ENCODE results near the gene MTX1.

DNA sequence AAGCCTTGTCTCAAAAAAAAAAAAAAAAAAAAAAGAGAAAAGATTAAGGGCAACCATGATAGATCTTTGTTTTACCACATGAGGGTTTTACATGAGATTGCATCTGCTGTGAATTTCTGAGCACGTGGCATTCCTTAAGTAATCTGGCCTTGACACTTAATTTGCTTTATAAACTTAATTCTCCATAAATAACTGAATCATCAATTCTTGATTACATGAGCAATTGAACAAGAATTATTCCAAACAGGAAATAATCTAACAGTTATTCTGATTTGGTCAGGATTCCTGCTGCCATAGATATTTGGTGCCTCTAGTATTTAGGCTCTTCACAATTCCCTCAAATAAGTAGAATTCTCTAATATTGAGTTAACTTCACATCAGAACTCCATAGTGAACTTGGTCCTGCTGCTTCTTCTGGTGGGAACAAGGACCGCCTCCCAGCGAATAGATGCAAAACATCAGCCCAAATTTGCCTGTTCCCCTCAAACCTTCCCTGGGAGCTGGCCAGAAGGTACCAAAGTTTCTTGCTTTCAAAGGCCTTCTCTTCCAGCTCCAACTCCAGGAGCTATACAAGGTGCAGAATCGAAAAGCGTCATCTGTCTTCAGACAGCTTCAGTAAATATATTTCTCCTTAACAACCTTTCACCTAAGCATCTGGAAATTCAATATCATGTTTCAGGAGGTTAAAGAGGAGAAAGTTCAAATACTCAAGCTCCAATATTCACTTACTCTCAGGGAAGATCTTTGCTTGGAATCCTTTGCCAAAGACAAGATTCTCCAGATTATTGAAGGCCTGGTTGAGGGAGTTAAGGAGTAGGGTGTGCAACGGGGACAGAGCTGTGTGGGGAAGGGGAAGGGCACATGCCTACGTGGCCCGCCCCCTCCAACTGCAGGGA lies 36.4 kb upstream of the MTX1 start:
- TF ChIP-seq ESRRG (CRISPR knock-in tag; IDR thresholded peaks at IDR 0.05) (no peak), ZNF8 (CRISPR knock-in tag; IDR thresholded peaks at IDR 0.05) (no peak), OSR1 (CRISPR knock-in tag; IDR thresholded peaks at IDR 0.05) (no peak), ZNF565 (CRISPR knock-in tag; conservative IDR thresholded peaks at IDR 0.05; ENCODE audit: low read depth) (no peak), ZFP30 (CRISPR knock-in tag; IDR thresholded peaks at IDR 0.05) (no peak), CSDC2 (CRISPR knock-in tag; IDR thresholded peaks at IDR 0.05) (no peak), PPARA (CRISPR knock-in tag; IDR thresholded peaks at IDR 0.05; ENCODE audit: borderline replicate concordance) (no peak), ZC3H10 (CRISPR knock-in tag; IDR thresholded peaks at IDR 0.05) (no peak), TCF4 (CRISPR knock-in tag; IDR thresholded peaks at IDR 0.05; ENCODE audit: borderline replicate concordance) (no peak)
- TF ChIP-seq, protein P1, sequence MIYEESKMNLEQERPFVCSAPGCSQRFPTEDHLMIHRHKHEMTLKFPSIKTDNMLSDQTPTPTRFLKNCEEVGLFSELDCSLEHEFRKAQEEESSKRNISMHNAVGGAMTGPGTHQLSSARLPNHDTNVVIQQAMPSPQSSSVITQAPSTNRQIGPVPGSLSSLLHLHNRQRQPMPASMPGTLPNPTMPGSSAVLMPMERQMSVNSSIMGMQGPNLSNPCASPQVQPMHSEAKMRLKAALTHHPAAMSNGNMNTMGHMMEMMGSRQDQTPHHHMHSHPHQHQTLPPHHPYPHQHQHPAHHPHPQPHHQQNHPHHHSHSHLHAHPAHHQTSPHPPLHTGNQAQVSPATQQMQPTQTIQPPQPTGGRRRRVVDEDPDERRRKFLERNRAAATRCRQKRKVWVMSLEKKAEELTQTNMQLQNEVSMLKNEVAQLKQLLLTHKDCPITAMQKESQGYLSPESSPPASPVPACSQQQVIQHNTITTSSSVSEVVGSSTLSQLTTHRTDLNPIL (CRISPR knock-in tag; IDR thresholded peaks at IDR 0.05; ENCODE audit: low read depth), result no peak
- TF ChIP-seq, protein P2, sequence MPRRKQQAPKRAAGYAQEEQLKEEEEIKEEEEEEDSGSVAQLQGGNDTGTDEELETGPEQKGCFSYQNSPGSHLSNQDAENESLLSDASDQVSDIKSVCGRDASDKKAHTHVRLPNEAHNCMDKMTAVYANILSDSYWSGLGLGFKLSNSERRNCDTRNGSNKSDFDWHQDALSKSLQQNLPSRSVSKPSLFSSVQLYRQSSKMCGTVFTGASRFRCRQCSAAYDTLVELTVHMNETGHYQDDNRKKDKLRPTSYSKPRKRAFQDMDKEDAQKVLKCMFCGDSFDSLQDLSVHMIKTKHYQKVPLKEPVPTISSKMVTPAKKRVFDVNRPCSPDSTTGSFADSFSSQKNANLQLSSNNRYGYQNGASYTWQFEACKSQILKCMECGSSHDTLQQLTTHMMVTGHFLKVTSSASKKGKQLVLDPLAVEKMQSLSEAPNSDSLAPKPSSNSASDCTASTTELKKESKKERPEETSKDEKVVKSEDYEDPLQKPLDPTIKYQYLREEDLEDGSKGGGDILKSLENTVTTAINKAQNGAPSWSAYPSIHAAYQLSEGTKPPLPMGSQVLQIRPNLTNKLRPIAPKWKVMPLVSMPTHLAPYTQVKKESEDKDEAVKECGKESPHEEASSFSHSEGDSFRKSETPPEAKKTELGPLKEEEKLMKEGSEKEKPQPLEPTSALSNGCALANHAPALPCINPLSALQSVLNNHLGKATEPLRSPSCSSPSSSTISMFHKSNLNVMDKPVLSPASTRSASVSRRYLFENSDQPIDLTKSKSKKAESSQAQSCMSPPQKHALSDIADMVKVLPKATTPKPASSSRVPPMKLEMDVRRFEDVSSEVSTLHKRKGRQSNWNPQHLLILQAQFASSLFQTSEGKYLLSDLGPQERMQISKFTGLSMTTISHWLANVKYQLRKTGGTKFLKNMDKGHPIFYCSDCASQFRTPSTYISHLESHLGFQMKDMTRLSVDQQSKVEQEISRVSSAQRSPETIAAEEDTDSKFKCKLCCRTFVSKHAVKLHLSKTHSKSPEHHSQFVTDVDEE (CRISPR knock-in tag; IDR thresholded peaks at IDR 0.05), result no peak
